Mesangial cell (primary cell): ENCODE measurements around the gene RNU6-1. TPM values are rescaled to one million over a fixed set of nuclear protein-coding genes. Genes with fewer than 3 reads are reported as not detected.

Source experiments
- total RNA-seq: library from RNA; depleted of rRNA; stranded (reverse); fragments of >200 nt; gene quantifications from 2 replicates; pipeline ENCODE4 v1.2.3, GENCODE V29; 2015

RNU6-1 gene
- total RNA-seq = not detected in 2 replicates

DNA sequence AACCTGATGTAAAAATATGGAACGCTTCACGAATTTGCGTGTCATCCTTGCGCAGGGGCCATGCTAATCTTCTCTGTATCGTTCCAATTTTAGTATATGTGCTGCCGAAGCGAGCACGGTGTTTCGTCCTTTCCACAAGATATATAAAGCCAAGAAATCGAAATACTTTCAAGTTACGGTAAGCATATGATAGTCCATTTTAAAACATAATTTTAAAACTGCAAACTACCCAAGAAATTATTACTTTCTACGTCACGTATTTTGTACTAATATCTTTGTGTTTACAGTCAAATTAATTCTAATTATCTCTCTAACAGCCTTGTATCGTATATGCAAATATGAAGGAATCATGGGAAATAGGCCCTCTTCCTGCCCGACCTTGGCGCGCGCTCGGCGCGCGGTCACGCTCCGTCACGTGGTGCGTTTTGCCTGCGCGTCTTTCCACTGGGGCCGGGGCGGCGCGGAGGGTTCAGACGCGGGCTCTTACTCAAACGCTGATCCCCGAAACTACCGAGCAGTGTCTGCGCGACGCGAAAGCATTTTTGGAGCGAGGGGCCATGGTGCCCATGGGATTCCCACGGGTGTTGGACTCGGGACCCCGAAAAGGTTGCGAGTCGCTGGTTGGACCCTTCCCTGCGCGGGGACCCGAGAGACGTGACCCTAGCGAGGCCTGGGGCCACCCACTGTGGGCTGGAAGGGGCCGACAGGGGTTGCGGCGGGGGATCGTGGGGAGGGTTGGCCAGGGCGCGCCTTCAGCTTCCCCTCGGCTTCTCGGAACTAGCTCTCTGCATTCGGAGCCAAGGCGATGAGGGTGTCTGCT lies at the start of gene RNU6-1:
RNU6-1 (minus strand) TSS at position 117 of the 820 bp plus-strand sequence.

DNA sequence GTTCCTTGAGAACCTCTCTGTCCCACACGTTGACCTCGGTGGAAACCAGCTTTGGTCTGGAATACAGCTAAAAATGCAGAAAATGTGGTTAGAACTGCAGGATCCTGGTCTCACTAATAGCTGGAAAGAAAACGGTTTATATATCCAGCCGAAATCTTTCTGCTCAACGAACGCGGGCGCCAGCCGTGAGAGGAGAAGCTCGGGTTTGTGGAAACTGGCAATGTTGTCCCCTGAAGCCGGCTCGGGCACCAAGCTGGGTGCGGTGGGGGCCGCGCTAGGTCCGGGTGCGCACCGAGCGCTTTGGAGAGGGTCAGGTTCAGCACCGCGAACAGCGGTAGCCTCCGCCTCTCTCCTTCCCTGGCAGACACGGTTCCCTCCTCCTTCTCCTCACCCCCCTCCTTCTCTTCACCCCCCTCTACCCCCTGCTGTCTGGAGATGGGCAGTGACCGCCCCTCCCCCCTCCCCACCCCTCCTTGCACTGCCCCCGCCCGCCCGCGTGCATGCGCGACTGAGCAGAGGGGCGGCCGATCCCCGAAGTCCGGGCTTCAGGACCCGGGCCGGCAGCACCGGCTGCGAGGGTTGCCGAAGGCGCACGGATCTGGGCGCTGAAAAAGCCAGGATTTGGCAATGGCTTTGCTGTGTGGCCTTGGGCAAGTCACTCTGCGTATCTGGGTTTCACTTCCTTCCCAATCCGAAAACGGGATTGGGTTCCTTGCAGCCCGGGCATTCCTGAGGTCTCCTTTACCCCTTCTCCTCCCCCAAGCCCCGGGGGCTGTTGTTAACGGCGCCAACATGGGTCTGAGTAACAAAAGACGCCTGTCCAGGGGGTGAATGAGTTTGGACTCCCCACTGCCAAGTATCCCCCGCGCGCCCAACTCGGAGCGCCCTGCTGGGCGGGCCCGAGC lies 14.6 kb downstream of the RNU6-1 start, which contains the start of gene SKOR1:
SKOR1 (plus strand) TSS at position 534 of the 905 bp plus-strand sequence; CDS start at position 628, 94 bp downstream.

Other genes with a start within 250 kb of the RNU6-1 start
- 0.25 TPM in 1 of 2 replicates, not detected in the other for gene SKOR1, start 14.5 kb downstream of the RNU6-1 start, total RNA-seq
- 10.9 and 16.9 TPM in 2 replicates for gene PIAS1, start 214.3 kb upstream of the RNU6-1 start, total RNA-seq